22Rv1 (cell line): ENCODE measurements around the gene MCAT.

Source experiments
- H3K27ac ChIP-seq: fragments of 450-650 bp; 2 replicates; pipeline ENCODE4 v1.5.1; 2017
- CTCF ChIP-seq: fragments of 450-650 bp; IDR thresholded peaks from 2 replicates; pipeline ENCODE4 v1.5.1; 2017; ENCODE audit warnings: mild to moderate bottlenecking
- ZFX ChIP-seq: fragments of 450-650 bp; IDR thresholded peaks from 2 replicates; pipeline ENCODE4 v1.6.1; 2017; ENCODE audit warnings: antibody characterized with exemption, borderline replicate concordance

The MCAT gene

GRCh38 chr22:43158778-43159483, 15.7 kb upstream of the MCAT start:
- TF ChIP-seq ZFX (no peak), CTCF (no peak)
- H3K27ac ChIP-seq, result no peak overlapping the region

- TF ChIP-seq CTCF (no peak), ZFX (no peak)
- no peak overlapping the region for H3K27ac ChIP-seq
Measured at GRCh38 chr22:43157874-43158546, 14.8 kb upstream of the MCAT start.

- TF ChIP-seq CTCF, result no peak
- TF ChIP-seq ZFX, result no peak
- H3K27ac ChIP-seq, result no peak overlapping the region
Measured at GRCh38 chr22:43156413-43156812, 13.2 kb upstream of the MCAT start.

- TF ChIP-seq ZFX (no peak), CTCF (no peak)
- no peak overlapping the region for H3K27ac ChIP-seq
Measured at GRCh38 chr22:43155789-43156188, 12.6 kb upstream of the MCAT start.

- no peak overlapping the region for H3K27ac ChIP-seq
Measured at GRCh38 chr22:43154887-43155536, 11.8 kb upstream of the MCAT start.

GRCh38 chr22:43153899-43154298, 10.7 kb upstream of the MCAT start:
- no peak overlapping the region for H3K27ac ChIP-seq
- TF ChIP-seq CTCF, result no peak
- TF ChIP-seq ZFX, result no peak

More at GRCh38 chr22:43154887-43155536, 11.8 kb upstream of the MCAT start:
- TF ChIP-seq CTCF, result no peak
- no peak for TF ChIP-seq ZFX
